NCI-H524 treated with DMSO at 0.1 percent for 48 hours (cell line): ENCODE results near the gene SLC6A7.

Source experiments
- DNase-seq: peaks from one replicate; lab custom pipeline; 2025; lab: John Stamatoyannopoulos, UW

SLC6A7 gene

DNA sequence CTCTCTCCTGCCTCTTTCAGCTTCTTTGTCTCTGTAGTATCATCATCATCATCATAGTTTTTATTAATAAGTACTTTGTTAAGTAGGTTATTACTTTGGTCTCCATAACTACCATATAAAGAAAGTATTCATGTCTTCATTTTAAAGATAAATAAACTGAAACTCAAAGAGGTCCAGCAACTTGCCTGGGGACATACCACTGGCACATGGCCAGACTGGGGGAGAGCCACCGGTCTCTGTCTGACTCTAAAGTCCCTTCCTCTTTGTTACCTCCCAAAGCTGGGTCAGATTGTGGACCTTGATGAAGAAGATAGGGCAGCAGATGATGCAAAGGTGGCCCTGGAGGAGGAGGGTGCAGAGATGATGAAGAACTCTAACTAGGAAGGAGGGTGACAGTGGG is 14.8 kb upstream of the SLC6A7 start:
- no peak for DNase-seq

DNA sequence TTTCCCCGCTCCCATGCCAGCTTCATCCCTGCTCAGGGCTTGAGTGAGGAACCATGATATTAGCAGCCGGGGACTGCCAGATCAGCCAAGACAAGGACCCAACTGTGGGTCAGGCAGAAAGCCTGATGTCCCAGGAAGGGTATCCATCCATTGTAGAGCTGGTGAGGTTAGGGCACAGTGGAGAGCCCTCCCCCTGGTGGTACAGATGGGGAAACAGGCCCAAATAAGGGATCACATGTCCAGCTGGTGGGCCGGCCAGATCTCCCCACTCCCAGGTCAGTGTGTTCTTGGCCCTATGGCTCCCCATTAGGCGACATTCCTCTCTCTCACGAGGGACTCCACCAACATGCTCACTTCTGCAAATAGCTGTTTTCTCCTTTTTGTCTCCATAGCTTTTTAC is 14.3 kb upstream of the SLC6A7 start:
- no peak for DNase-seq

- DNase-seq, result no peak
These were observed 13.0 kb upstream of the SLC6A7 start for GRCh38 chr5:150176745-150177477.

GRCh38 chr5:150177721-150178120 is 12.1 kb upstream of the SLC6A7 start:
- DNase-seq, result no peak

- DNase-seq, result no peak
These were observed 11.6 kb upstream of the SLC6A7 start for GRCh38 chr5:150178262-150178661.

- DNase-seq, result no peak
These were observed 10.7 kb upstream of the SLC6A7 start for GRCh38 chr5:150179019-150179620.

DNA sequence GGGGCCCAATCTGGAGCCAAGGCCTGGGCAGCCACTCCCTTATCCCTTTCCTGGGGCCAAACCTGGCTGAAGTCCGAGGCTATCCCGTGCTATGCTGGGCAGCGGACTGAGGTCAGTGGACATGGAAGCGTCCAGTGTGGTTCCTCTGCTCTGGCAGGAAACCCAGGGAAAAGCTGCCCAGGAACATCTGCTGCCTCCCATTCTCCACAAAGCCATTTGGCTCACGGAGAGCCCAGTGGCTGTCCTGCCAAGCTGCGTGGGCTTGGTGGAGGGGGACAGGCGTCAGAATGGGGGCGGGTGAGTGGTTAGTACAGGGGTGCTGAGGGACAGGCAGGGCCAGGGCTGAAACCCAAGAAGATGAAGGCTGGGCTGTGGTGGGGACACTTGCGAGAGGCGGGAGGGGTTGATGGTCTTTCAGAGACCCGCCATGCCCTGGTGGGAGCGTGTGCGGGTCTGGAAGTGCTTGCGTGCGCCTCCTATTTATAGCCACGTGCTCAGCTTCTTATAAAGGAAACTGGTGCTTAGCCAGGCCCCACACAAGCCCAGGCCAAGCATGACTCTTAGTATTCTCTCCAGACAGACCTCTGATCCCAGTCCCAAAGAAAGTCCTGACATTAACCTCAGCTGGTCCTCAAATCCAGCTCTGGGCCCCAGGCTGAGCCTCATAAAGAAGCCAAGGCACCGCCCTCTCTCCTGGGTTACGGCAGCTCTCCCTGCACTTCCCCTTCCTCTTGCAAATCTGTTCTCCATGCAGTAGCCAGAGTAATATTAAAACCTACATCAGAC is 9.4 kb upstream of the SLC6A7 start:
- no peak for DNase-seq

DNA sequence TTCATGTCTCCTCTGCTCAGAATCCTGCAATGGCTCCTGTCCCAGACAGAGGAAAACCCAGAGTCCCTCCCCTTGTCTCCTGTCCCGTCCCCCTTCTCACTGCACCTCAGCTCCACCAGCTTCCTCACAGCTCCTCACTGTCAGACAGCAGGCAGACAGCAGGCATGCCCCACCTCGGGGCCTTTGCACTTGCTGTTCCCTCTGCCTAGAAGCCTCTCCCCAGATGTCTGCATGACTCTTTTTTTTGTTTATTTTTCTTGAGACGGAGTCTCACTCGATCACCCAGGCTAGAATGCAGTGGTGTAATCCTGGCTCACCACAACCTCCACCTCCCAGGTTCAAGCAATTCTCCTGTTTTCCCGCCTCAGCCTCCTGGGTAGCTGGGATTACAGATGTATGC is 8.8 kb upstream of the SLC6A7 start:
- no peak for DNase-seq

GRCh38 chr5:150181766-150182545 is 7.9 kb upstream of the SLC6A7 start:
- no peak for DNase-seq

DNA sequence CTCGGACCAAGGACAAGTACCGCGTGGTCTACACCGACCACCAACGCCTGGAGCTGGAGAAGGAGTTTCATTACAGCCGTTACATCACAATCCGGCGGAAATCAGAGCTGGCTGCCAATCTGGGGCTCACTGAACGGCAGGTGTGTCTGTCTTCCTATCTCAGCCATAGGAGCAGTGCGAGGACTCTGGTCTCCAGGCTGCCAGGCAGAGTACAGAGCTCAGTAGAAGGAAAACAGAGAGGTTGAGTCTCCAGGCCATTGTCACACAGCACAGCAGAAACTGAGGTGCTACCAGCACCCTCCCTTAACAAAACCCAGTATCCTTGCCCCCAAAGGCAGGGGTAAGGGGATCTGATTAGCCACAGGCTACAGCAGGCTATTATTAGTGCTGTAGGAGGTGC is 7.1 kb upstream of the SLC6A7 start:
- DNase-seq, result no peak

GRCh38 chr5:150183436-150183835 is 6.4 kb upstream of the SLC6A7 start:
- no peak for DNase-seq

GRCh38 chr5:150184006-150184405 is 5.9 kb upstream of the SLC6A7 start:
- no peak for DNase-seq

- no peak for DNase-seq
These were observed 4.6 kb upstream of the SLC6A7 start for GRCh38 chr5:150184990-150185912.

- DNase-seq, result no peak
These were observed 3.7 kb upstream of the SLC6A7 start for GRCh38 chr5:150186137-150186536.

DNA sequence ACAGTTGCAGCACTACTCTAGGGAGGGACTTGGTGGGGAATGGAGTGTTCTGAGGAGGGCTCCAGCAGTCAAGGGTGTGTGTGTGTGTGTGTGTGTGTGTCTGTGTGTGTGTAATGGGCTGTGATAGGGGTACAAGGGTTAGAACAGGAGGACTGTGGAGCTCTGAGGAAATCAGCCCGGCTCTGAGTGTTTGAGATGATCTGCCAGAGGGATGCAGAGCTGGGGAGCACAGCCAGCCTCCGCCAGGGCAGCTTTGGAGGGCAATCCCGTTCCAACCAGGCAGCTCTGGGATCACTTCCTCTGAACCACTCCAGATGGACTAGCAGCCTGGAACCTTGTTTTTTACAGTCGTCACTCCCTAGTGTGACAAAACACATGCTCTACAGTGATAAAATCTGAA is 3.0 kb upstream of the SLC6A7 start:
- DNase-seq, result no peak

DNA sequence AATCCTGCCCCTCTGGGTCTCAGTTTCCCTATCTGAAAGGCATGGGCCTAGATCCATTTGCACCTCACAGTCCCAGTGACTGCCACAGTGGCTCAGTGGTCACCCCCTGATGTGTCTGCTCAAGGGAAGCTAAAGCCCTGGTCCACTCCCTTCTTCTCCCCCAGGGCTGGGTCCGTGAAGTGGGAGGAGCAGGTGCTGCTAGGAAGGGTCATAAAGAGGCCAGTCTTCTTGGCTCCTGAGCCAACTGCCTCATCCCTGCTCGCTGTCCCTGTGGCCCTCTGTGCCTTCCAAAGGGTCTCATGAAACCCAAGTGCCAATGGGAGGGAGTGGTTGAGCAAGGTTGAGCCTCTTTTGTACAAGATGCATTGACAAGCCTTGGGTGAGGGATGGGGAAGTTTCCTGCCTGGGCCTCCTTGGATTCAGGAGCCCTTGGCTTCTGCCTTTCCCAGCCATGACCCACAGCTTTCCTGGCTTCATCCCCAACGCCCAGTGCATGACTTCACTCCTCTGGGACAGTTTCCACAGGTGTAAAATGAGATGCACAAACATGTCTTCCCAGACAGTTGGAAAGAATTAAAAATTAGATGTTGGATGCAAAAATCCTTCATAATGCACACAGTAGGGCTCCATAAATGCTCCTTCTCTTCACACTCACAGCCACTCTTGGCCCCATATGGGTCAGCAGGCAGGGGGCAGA is 1.6 kb upstream of the SLC6A7 start:
- DNase-seq, result no peak

DNA sequence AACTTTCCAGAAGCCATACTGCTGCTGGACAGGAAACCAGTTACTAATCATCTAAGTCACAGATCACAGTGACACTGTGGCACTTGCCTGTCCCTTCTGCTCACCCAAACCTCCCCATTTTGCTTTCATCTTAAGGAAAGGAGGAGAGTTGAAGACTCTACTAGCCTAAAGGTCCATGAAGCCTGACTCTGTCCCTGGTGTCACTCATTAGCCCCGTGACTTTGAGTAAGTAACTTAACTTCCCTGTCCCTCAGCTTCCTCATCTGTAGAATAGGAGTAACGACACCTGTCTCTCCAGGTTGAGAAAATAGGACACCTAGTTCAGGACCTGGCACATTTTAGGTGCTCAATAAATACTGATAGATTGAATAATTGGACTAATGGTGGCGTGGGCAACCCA is 536 bp upstream of the SLC6A7 start:
- no peak for DNase-seq

DNA sequence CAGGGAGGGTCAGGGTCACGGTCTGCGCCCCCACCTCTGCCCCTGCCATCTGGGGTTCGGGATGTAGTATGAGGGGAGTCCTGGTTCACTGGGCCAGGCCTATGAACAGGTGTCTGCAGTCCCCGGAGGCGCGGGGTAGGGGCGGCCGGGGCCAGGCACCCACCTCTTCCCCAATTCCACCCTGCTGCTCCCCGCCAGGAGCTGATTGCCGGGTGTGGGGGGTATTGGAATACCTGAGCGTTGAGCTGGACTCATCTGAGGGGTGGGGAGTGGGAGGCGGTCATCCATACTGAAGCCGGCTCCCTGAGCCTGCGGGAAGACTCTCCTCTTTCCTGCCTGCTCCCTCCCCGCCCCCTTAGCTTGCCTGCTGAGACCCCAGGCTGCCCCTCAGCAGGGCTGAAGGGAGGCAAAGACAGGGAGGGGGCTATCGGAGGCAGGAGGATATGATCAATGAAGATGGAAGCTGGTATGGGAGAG is 679 bp downstream of the SLC6A7 start:
- no peak for DNase-seq

DNA sequence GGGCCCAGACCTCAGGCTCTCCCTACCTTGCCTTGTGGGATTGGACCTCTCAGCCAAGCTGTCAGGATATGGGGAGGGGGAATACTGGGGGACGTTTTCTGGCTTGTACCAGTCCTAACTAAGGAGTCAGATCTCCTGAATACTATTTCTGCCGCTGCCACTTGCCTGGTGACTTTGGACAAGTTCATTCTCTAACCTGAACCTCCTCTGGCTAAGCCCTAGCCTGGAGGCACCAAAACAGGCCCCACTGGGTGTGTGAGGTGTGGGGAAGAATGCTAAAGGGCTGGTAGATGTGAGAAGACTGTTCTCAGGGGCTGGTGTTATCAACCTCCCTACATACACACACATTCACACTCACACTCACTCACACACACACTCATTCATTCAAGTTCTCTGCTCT is 1.1 kb downstream of the SLC6A7 start:
- DNase-seq, result no peak

DNA sequence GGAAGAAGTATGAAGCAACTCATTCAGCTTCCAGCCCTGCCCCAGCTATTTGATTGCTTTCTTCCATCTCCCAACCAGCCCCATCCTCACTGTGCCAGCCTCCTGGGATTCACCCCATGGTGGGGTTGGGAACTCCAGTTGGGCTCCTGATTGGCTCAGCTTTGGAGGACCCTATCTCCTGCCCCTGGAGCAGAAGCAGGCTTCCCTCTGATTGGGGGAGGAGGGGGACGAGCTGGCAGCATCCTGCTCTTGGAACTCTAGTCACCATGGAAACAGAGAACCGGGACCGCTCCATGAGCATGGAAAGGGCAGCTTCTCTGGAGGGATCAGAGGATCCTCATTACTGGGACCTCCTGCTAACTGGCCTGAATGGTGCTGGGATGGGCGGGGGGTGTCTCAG is 2.6 kb downstream of the SLC6A7 start:
- DNase-seq, result peak; percentile 10
